ENCODE measurements around the gene PYROXD2. TPM values are rescaled to one million over a fixed set of nuclear protein-coding genes. Genes with fewer than 3 reads are reported as not detected.

The PYROXD2 gene
- polyA plus RNA-seq, 1 donor from 2014 or later, result 0.11 TPM

GRCh38 chr10:98422182-98422581 is 7.2 kb upstream of the PYROXD2 start (continued):
- TF ChIP-seq SMC3 (conservative IDR thresholded peaks at IDR 0.05; ENCODE audit: poor library complexity), result no peak
- no peak for TF ChIP-seq RAD21 (conservative IDR thresholded peaks at IDR 0.05)
- no peak for TF ChIP-seq MXI1 (conservative IDR thresholded peaks at IDR 0.05; ENCODE audit: poor library complexity, severe bottlenecking)

- Histone ChIP-seq H3K9me3 (ENCODE audit: low read length) (no peaks in the 10 kb centered on the region), H3K9me2 (ENCODE audit: insufficient read depth, low read length) (no peaks in the 10 kb centered on the region), H3K9ac (ENCODE audit: low read length) (no peak overlapping the region), H3K4me2 (ENCODE audit: low read length) (no peak overlapping the region), H3K36me3 (ENCODE audit: insufficient read depth, low read length) (no peaks in the 10 kb centered on the region), H3K27me3 (ENCODE audit: insufficient read depth, low read depth, low read length) (no peaks in the 10 kb centered on the region), H3K27ac (ENCODE audit: low read length) (no peak overlapping the region), H3K4me3 (ENCODE audit: low read length) (no peak overlapping the region), H3F3A (ENCODE audit: insufficient read depth, low read length, poor library complexity, severe bottlenecking) (no peaks in the 10 kb centered on the region), H2AFZ (ENCODE audit: low read depth, low read length) (no peak overlapping the region), H3K79me2 (replicated peaks; ENCODE audit: insufficient read depth, low read length) (no peaks in the 10 kb centered on the region), H4K20me1 (ENCODE audit: insufficient read depth) (no peaks in the 10 kb centered on the region)
- no peak for TF ChIP-seq EZH2 (IDR thresholded peaks at IDR 0.05; ENCODE audit: borderline replicate concordance, insufficient read depth, low read length, poor library complexity, severe bottlenecking)
- TF ChIP-seq EP300 (conservative IDR thresholded peaks at IDR 0.05; ENCODE audit: poor library complexity, severe bottlenecking), result no peak
- TF ChIP-seq REST (IDR thresholded peaks at IDR 0.05; ENCODE audit: borderline replicate concordance), result no peak
- no peak for TF ChIP-seq RAD21 (conservative IDR thresholded peaks at IDR 0.05)
- TF ChIP-seq TAF1 (IDR thresholded peaks at IDR 0.05; ENCODE audit: low read depth), result no peak
- no peak for TF ChIP-seq CTCF (IDR thresholded peaks at IDR 0.05; ENCODE audit: poor library complexity, severe bottlenecking)
- no peak for TF ChIP-seq SMC3 (conservative IDR thresholded peaks at IDR 0.05; ENCODE audit: poor library complexity)
- no peak for TF ChIP-seq POLR2AphosphoS5 (IDR thresholded peaks at IDR 0.05)
- no peak for TF ChIP-seq MXI1 (conservative IDR thresholded peaks at IDR 0.05; ENCODE audit: poor library complexity, severe bottlenecking)
Observed at GRCh38 chr10:98420786-98421185, 5.8 kb upstream of the PYROXD2 start.

- no peak overlapping the region for H3K9ac ChIP-seq (ENCODE audit: low read length)
- H2AFZ ChIP-seq (ENCODE audit: low read depth, low read length), result no peak overlapping the region
- H3K9me3 ChIP-seq (ENCODE audit: low read length), result no peaks in the 10 kb centered on the region
- no peak overlapping the region for H3K4me3 ChIP-seq (ENCODE audit: low read length)
- no peak overlapping the region for H3K27ac ChIP-seq (ENCODE audit: low read length)
- H3K4me2 ChIP-seq (ENCODE audit: low read length), result no peak overlapping the region
- no peaks in the 10 kb centered on the region for H3K9me2 ChIP-seq (ENCODE audit: insufficient read depth, low read length)
- no peaks in the 10 kb centered on the region for H3K27me3 ChIP-seq (ENCODE audit: insufficient read depth, low read depth, low read length)
- TF ChIP-seq EP300 (conservative IDR thresholded peaks at IDR 0.05; ENCODE audit: poor library complexity, severe bottlenecking) (no peak), RAD21 (conservative IDR thresholded peaks at IDR 0.05) (no peak), POLR2AphosphoS5 (IDR thresholded peaks at IDR 0.05) (no peak), TAF1 (IDR thresholded peaks at IDR 0.05; ENCODE audit: low read depth) (no peak)
- no peaks in the 10 kb centered on the region for H3F3A ChIP-seq (ENCODE audit: insufficient read depth, low read length, poor library complexity, severe bottlenecking)
- H3K79me2 ChIP-seq (replicated peaks; ENCODE audit: insufficient read depth, low read length), result no peaks in the 10 kb centered on the region
- H4K20me1 ChIP-seq (ENCODE audit: insufficient read depth), result no peaks in the 10 kb centered on the region
- no peaks in the 10 kb centered on the region for H3K36me3 ChIP-seq (ENCODE audit: insufficient read depth, low read length)
Observed at GRCh38 chr10:98419469-98420261, 4.7 kb upstream of the PYROXD2 start.

Measured in neural cell (in vitro differentiated cells).